WTC11 (cell line): ENCODE data around the gene P2RY12. TPM values are rescaled to one million over a fixed set of nuclear protein-coding genes. Genes with fewer than 3 reads are reported as not detected.

Experiments
- ATAC-seq: fragments of 200-7000 bp; cut with Tn5 transposase; 2 replicates; pipeline ENCODE4 v1.10.0; 2021; ENCODE audit warnings: mild to moderate bottlenecking, moderate library complexity
- CTCF ChIA-PET: fragments of 300-600 bp; sonication (Branson Sonifier 250); formaldehyde crosslinking; loops from one replicate; lab custom pipeline; 2021; ENCODE audit warnings: antibody characterized with exemption; lab: Charles Lee
- POLR2A ChIA-PET: fragments of 350-600 bp; sonication (Branson Sonifier 250); formaldehyde crosslinking; loops from one replicate; lab custom pipeline; 2021; ENCODE audit warnings: antibody characterized with exemption; lab: Charles Lee
- DNase-seq: peaks from one replicate; pipeline ENCODE4 v3.0.0; 2021; ENCODE audit warnings: low spot score
- H3K27ac Mint-ChIP-seq: 2 replicates; pipeline ENCODE4 v1.8.0; 2021; ENCODE audit warnings: mixed read lengths
- H3K27me3 Mint-ChIP-seq: 2 replicates; pipeline ENCODE4 v1.8.0; 2021; ENCODE audit warnings: low read depth, mild to moderate bottlenecking, moderate library complexity, mixed read lengths
- H3K36me3 Mint-ChIP-seq: 2 replicates; pipeline ENCODE4 v1.8.0; 2021; ENCODE audit warnings: mixed read lengths
- H3K4me1 Mint-ChIP-seq: 2 replicates; pipeline ENCODE4 v1.8.0; 2022; ENCODE audit warnings: mixed read lengths
- H3K4me3 Mint-ChIP-seq: 2 replicates; pipeline ENCODE4 v1.8.0; 2021; ENCODE audit warnings: mild to moderate bottlenecking, moderate library complexity, mixed read lengths
- H3K9me3 Mint-ChIP-seq: 2 replicates; pipeline ENCODE4 v1.8.0; 2021; ENCODE audit warnings: mixed read lengths
- AFF4 ChIP-seq: sonication (generic); formaldehyde crosslinking; IDR thresholded peaks from 2 replicates; pipeline ENCODE4 v1.8.1; 2023; ENCODE audit warnings: mild to moderate bottlenecking, missing genetic modification reagents, borderline replicate concordance
- ARID4B ChIP-seq: sonication (generic); formaldehyde crosslinking; IDR thresholded peaks from 2 replicates; pipeline ENCODE4 v1.8.0; 2023; ENCODE audit warnings: missing genetic modification reagents, mild to moderate bottlenecking, borderline replicate concordance
- E2F5 ChIP-seq: sonication (generic); formaldehyde crosslinking; IDR thresholded peaks from 2 replicates; pipeline ENCODE4 v1.8.1; 2022; ENCODE audit warnings: mild to moderate bottlenecking, moderate library complexity, missing genetic modification reagents
- HMGA2 ChIP-seq: fragments of 250-450 bp; sonication (Bioruptor Pico); IDR thresholded peaks from 2 replicates; pipeline ENCODE4 v1.4.0; 2021; ENCODE audit warnings: mild to moderate bottlenecking, moderate library complexity
- HMGXB4 ChIP-seq: sonication (generic); formaldehyde crosslinking; IDR thresholded peaks from 2 replicates; pipeline ENCODE4 v1.8.1; 2023; ENCODE audit warnings: mild to moderate bottlenecking, moderate library complexity, missing genetic modification reagents
- PRDM15 ChIP-seq: sonication (generic); formaldehyde crosslinking; IDR thresholded peaks from 2 replicates; pipeline ENCODE4 v1.8.0; 2022; ENCODE audit warnings: missing genetic modification reagents
- PREB ChIP-seq: sonication (generic); formaldehyde crosslinking; IDR thresholded peaks from 2 replicates; pipeline ENCODE4 v1.8.1; 2022; ENCODE audit warnings: mild to moderate bottlenecking, missing genetic modification reagents, moderate library complexity, borderline replicate concordance
- PRRX2 ChIP-seq: fragments of 250-450 bp; sonication (Bioruptor Pico); IDR thresholded peaks from 2 replicates; pipeline ENCODE4 v1.8.0; 2021; ENCODE audit warnings: mild to moderate bottlenecking
- RELA ChIP-seq: sonication (generic); formaldehyde crosslinking; IDR thresholded peaks from 2 replicates; pipeline ENCODE4 v1.8.1; 2022; ENCODE audit warnings: missing genetic modification reagents, mild to moderate bottlenecking, borderline replicate concordance
- TCF7 ChIP-seq: sonication (generic); formaldehyde crosslinking; IDR thresholded peaks from 2 replicates; pipeline ENCODE4 v1.8.0; 2022; ENCODE audit warnings: mild to moderate bottlenecking, low read depth, missing genetic modification reagents, moderate library complexity
- TP53 ChIP-seq: sonication (generic); formaldehyde crosslinking; IDR thresholded peaks from 2 replicates; pipeline ENCODE4 v1.8.1; 2023; ENCODE audit warnings: mild to moderate bottlenecking, missing genetic modification reagents
- ZMAT4 ChIP-seq: fragments of 250-450 bp; sonication (Bioruptor Pico); IDR thresholded peaks from 2 replicates; pipeline ENCODE4 v1.9.0; 2021; ENCODE audit warnings: mild to moderate bottlenecking
- ZNF532 ChIP-seq: fragments of 250-450 bp; sonication (Bioruptor Pico); IDR thresholded peaks from 2 replicates; pipeline ENCODE4 v1.9.0; 2021; ENCODE audit warnings: mild to moderate bottlenecking, borderline replicate concordance
- total RNA-seq: library from RNA; stranded (reverse); gene quantifications from 3 replicates; pipeline ENCODE4 v1.2.3, GENCODE V29; 2021

Gene P2RY12
- total RNA-seq, 1 experiment from 2014 or later = not detected

GRCh38 chr3:151426341-151426657 is 41.7 kb upstream of the P2RY12 start (continued):
- TF ChIP-seq ARID4B (CRISPR knock-in tag) (no peak), RELA (CRISPR knock-in tag) (no peak), ZMAT4 (CRISPR knock-in tag) (no peak), HMGXB4 (no peak), HMGA2 (CRISPR knock-in tag) (no peak), TCF7 (CRISPR knock-in tag) (no peak), PRDM15 (no peak), AFF4 (CRISPR knock-in tag) (no peak), PRRX2 (CRISPR knock-in tag) (no peak)

GRCh38 chr3:151425627-151426340 is 41.2 kb upstream of the P2RY12 start:
- ATAC-seq = peak; percentile 31
- ChIA-PET CTCF (interaction anchor here (0.5 to 2.0 kb wide), 11 partner anchors 14 to 534 kb away, joined by 3 to 6 read pairs (median 3); partner anchors contain the start of gene IGSF10), POLR2A (no interaction called here)
- TF ChIP-seq E2F5 (CRISPR knock-in tag) (no peak), TP53 (CRISPR knock-in tag) (no peak), PREB (no peak), ZNF532 (CRISPR knock-in tag) (no peak)

More at GRCh38 chr3:151425627-151426340, 41.2 kb upstream of the P2RY12 start:
- peak overlapping the region; percentile 42 for H3K27ac Mint-ChIP-seq
- H3K27me3 Mint-ChIP-seq = peaks cover 18% of the 10 kb centered on the region
- no peak for DNase-seq
- no peak overlapping the region for H3K4me3 Mint-ChIP-seq
- H3K4me1 Mint-ChIP-seq = peaks cover 27% of the 10 kb centered on the region
- peaks cover 19% of the 10 kb centered on the region for H3K36me3 Mint-ChIP-seq
- H3K9me3 Mint-ChIP-seq = peaks cover 5% of the 10 kb centered on the region
